HEK293 (cell line): Measurements from ENCODE around the gene GPX8.

Source experiments
- CTCF ChIA-PET: fragments of 350-600 bp; formaldehyde crosslinking; extraction: SDS; loops from one replicate; lab custom pipeline; 2021; ENCODE audit warnings: antibody characterized with exemption; lab: Yijun Ruan, JAX
- POLR2A ChIA-PET: fragments of 300-600 bp; formaldehyde crosslinking; extraction: SDS; loops from one replicate; lab custom pipeline; 2020; ENCODE audit warnings: antibody characterized with exemption, inconsistent platforms; lab: Yijun Ruan, JAX
- H3K27ac ChIP-seq: fragments of 200-500 bp; sonication (Bioruptor generic); 2 replicates; pipeline ENCODE4 v1.5.1; 2014; ENCODE audit warnings: low read depth, low read length, control low read depth, inconsistent platforms; ENCODE audit errors: extremely low read depth
- H3K36me3 ChIP-seq, 2 experiments: fragments of 200-500 bp in 1 of 2; sonication (Bioruptor generic) in 1 of 2; 1 replicate in 1 of 2; 2 replicates in 1 of 2; pipeline ENCODE4 v1.5.1; 2014 to 2017; ENCODE audit warnings: inconsistent platforms in 2 of 2, low read length in 2 of 2; ENCODE audit not compliant: control insufficient read depth in 2 of 2, insufficient read depth in 1 of 2
- H3K4me1 ChIP-seq: fragments of 200-500 bp; sonication (Bioruptor generic); 2 replicates; pipeline ENCODE4 v1.5.1; 2014; ENCODE audit warnings: mild to moderate bottlenecking, low read length, inconsistent platforms; ENCODE audit not compliant: control insufficient read depth, insufficient read depth
- H3K4me3 ChIP-seq: 2 replicates; pipeline ENCODE4 v1.5.1; 2011; ENCODE audit warnings: low read depth, mild to moderate bottlenecking, control low read depth, low read length, moderate library complexity
- H3K9me3 ChIP-seq: fragments of 200-500 bp; sonication (Bioruptor generic); 2 replicates; pipeline ENCODE4 v1.5.1; 2014; ENCODE audit warnings: low read depth, low read length, inconsistent platforms; ENCODE audit not compliant: control insufficient read depth, insufficient read depth
- EGR2 ChIP-seq: fragments of 450-650 bp; formaldehyde crosslinking; IDR thresholded peaks from 2 replicates; pipeline ENCODE4 v1.5.1; 2016; ENCODE audit warnings: low read depth, missing biosample characterization, missing genetic modification characterization
- KLF1 ChIP-seq: fragments of 450-650 bp; formaldehyde crosslinking; IDR thresholded peaks from 2 replicates; pipeline ENCODE4 v1.5.1; 2016; ENCODE audit warnings: missing biosample characterization, missing genetic modification characterization
- KLF10 ChIP-seq: fragments of 450-650 bp; IDR thresholded peaks from 2 replicates; pipeline ENCODE4 v1.5.1; 2018; ENCODE audit warnings: missing biosample characterization, mild to moderate bottlenecking, missing genetic modification characterization
- MEIS1 ChIP-seq: sonication (generic); formaldehyde crosslinking; IDR thresholded peaks from 2 replicates; pipeline ENCODE4 v1.8.1; 2022; ENCODE audit warnings: missing genetic modification reagents, mild to moderate bottlenecking, borderline replicate concordance
- RBAK ChIP-seq: fragments of 450-650 bp; formaldehyde crosslinking; IDR thresholded peaks from 2 replicates; pipeline ENCODE4 v1.5.1; 2016; ENCODE audit warnings: missing biosample characterization, missing genetic modification characterization
- SALL2 ChIP-seq: fragments of 450-650 bp; formaldehyde crosslinking; IDR thresholded peaks from 2 replicates; pipeline ENCODE4 v1.5.0; 2017; ENCODE audit warnings: missing biosample characterization, mild to moderate bottlenecking, missing genetic modification characterization, borderline replicate concordance
- SCRT1 ChIP-seq: fragments of 450-650 bp; formaldehyde crosslinking; IDR thresholded peaks from 2 replicates; pipeline ENCODE4 v1.5.1; 2016; ENCODE audit warnings: missing biosample characterization, missing genetic modification characterization, borderline replicate concordance
- TRIM28 ChIP-seq: IDR thresholded peaks from 2 replicates; pipeline ENCODE4 v1.6.1; 2011; ENCODE audit warnings: low read length, control low read depth, borderline replicate concordance
- ZBTB7A ChIP-seq: fragments of 450-650 bp; formaldehyde crosslinking; IDR thresholded peaks from 2 replicates; pipeline ENCODE4 v1.5.1; 2016; ENCODE audit warnings: low read depth, missing biosample characterization, missing genetic modification characterization
- ZEB2 ChIP-seq: fragments of 450-650 bp; formaldehyde crosslinking; IDR thresholded peaks from 2 replicates; pipeline ENCODE4 v1.5.1; 2016; ENCODE audit warnings: missing biosample characterization, missing genetic modification characterization
- ZNF112 ChIP-seq: fragments of 450-650 bp; formaldehyde crosslinking; IDR thresholded peaks from 2 replicates; pipeline ENCODE4 v1.5.0; 2017; ENCODE audit warnings: missing biosample characterization, missing genetic modification characterization
- ZNF133 ChIP-seq: fragments of 450-650 bp; formaldehyde crosslinking; IDR thresholded peaks from 2 replicates; pipeline ENCODE4 v1.5.1; 2016; ENCODE audit warnings: missing biosample characterization, missing genetic modification characterization
- ZNF16 ChIP-seq: fragments of 450-650 bp; formaldehyde crosslinking; IDR thresholded peaks from 2 replicates; pipeline ENCODE4 v1.5.1; 2016; ENCODE audit warnings: low read depth, missing biosample characterization, missing genetic modification characterization
- ZNF169 ChIP-seq: fragments of 450-650 bp; formaldehyde crosslinking; IDR thresholded peaks from 2 replicates; pipeline ENCODE4 v1.5.1; 2016; ENCODE audit warnings: missing biosample characterization, missing genetic modification characterization
- ZNF19 ChIP-seq: fragments of 450-650 bp; formaldehyde crosslinking; IDR thresholded peaks from 2 replicates; pipeline ENCODE4; 2016; ENCODE audit warnings: missing biosample characterization, missing genetic modification characterization, low read depth
- ZNF202 ChIP-seq: fragments of 450-650 bp; formaldehyde crosslinking; IDR thresholded peaks from 2 replicates; pipeline ENCODE4 v1.5.1; 2016; ENCODE audit warnings: missing biosample characterization, missing genetic modification characterization, borderline replicate concordance
- ZNF23 ChIP-seq: fragments of 450-650 bp; formaldehyde crosslinking; IDR thresholded peaks from 2 replicates; pipeline ENCODE4 v1.5.1; 2016; ENCODE audit warnings: missing biosample characterization, missing genetic modification characterization, borderline replicate concordance
- ZNF24 ChIP-seq: fragments of 450-650 bp; formaldehyde crosslinking; IDR thresholded peaks from 2 replicates; pipeline ENCODE4 v1.5.1; 2016; ENCODE audit warnings: missing biosample characterization, missing genetic modification characterization
- ZNF274 ChIP-seq, 2 experiments: fragments of 200-500 bp in 1 of 2; fragments of 450-650 bp in 1 of 2; sonication (Bioruptor generic) in 1 of 2; formaldehyde crosslinking in 1 of 2; IDR thresholded peaks; 2 replicates each; pipeline versions ENCODE4 v1.5.1 to v1.6.1; 2014 to 2016; ENCODE audit warnings: borderline replicate concordance in 1 of 2, inconsistent platforms in 1 of 2, low read length in 1 of 2, missing biosample characterization in 1 of 2, missing genetic modification characterization in 1 of 2
- ZNF292 ChIP-seq: fragments of 450-650 bp; formaldehyde crosslinking; IDR thresholded peaks from 2 replicates; pipeline ENCODE4 v1.5.1; 2016; ENCODE audit warnings: low read depth, missing biosample characterization, missing genetic modification characterization, borderline replicate concordance
- ZNF302 ChIP-seq: fragments of 450-650 bp; formaldehyde crosslinking; IDR thresholded peaks from 2 replicates; pipeline ENCODE4 v1.5.1; 2016; ENCODE audit warnings: missing biosample characterization, missing genetic modification characterization, low read depth
- ZNF37A ChIP-seq: fragments of 450-650 bp; IDR thresholded peaks from 2 replicates; pipeline ENCODE4 v1.5.1; 2018; ENCODE audit warnings: missing biosample characterization, missing genetic modification characterization
- ZNF394 ChIP-seq: fragments of 450-650 bp; formaldehyde crosslinking; IDR thresholded peaks from 2 replicates; pipeline ENCODE4 v1.5.1; 2016; ENCODE audit warnings: missing biosample characterization, missing genetic modification characterization, mild to moderate bottlenecking, moderate library complexity, borderline replicate concordance
- ZNF555 ChIP-seq: fragments of 450-650 bp; formaldehyde crosslinking; conservative IDR thresholded peaks from 2 replicates; pipeline ENCODE4 v1.5.1; 2017; ENCODE audit warnings: missing biosample characterization, mild to moderate bottlenecking, missing genetic modification characterization, inconsistent platforms
- ZNF624 ChIP-seq: fragments of 450-650 bp; formaldehyde crosslinking; IDR thresholded peaks from 2 replicates; pipeline ENCODE4 v1.5.1; 2017; ENCODE audit warnings: missing biosample characterization, missing genetic modification characterization
- ZNF654 ChIP-seq: fragments of 450-650 bp; formaldehyde crosslinking; IDR thresholded peaks from 2 replicates; pipeline ENCODE4 v1.5.1; 2016; ENCODE audit warnings: low read depth, missing biosample characterization, missing genetic modification characterization
- ZNF658 ChIP-seq: fragments of 450-650 bp; formaldehyde crosslinking; IDR thresholded peaks from 2 replicates; pipeline ENCODE4; 2016; ENCODE audit warnings: missing biosample characterization, missing genetic modification characterization
- ZSCAN30 ChIP-seq: fragments of 450-650 bp; IDR thresholded peaks from 2 replicates; pipeline ENCODE4 v1.5.1; 2018; ENCODE audit warnings: missing biosample characterization, mild to moderate bottlenecking, missing genetic modification characterization, moderate library complexity
- TF ChIP-seq, protein P1 (sequence below): fragments of 450-650 bp; formaldehyde crosslinking; IDR thresholded peaks from 2 replicates; pipeline ENCODE4 v1.5.1; 2016; ENCODE audit warnings: missing biosample characterization, missing genetic modification characterization, low read depth
- TF ChIP-seq, protein P2 (sequence below): fragments of 450-650 bp; formaldehyde crosslinking; conservative IDR thresholded peaks from 2 replicates; pipeline ENCODE4 v1.5.1; 2016; ENCODE audit warnings: low read depth, missing biosample characterization, missing genetic modification characterization
- TF ChIP-seq, protein P3 (sequence below): fragments of 450-650 bp; formaldehyde crosslinking; IDR thresholded peaks from 2 replicates; pipeline ENCODE4 v1.5.1; 2016; ENCODE audit warnings: missing biosample characterization, missing genetic modification characterization

Gene GPX8

DNA sequence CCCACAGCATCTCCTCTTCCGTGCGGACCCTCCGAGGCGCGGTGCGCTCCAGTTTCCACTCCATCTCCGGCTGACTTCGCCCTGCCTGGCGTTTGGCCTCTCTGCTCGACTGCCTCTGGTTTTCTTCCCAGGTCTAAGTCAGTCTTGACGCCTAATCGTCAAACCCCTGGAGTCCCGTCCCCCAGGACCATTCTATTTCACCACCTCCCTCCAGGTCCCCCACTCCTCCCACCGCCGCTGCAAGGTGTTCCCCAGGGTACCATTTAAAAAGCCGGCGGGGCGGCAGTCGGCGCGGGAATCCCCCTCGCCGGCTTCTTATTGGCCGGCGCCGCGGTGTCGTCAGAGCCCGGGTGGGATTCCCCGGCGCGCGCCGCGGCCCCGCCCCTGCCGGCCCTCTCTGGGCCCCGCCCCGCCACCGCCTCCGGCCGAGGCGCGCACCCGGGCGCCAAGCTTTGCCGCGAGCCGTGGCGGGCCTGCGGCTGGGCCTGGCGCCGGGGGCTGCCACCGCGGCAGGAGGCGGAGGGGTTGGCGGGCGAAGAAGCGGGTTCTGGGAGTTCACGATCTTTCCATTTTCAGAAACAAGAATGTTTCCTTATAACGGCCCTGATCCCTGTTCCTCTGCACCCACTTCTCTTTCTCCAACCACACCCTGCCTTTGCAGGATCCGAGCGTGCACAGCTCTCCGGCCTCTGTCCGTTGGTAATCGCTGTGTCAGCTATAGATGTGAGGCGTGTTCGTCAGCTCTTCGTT, 13.1 kb downstream of the GPX8 start, which contains the start of gene CDC20B:
TSS of gene CDC20B (minus strand) at position 241 of the 750 bp plus-strand sequence. CDS start at position 64, 177 bp downstream.
- peak within 1 kb of the TSS; percentile 38; the same call in 1 of the 2 replicates for H3K27ac ChIP-seq
- H3K36me3 ChIP-seq, result no peaks in the 10 kb centered on the region
- H3K9me3 ChIP-seq, result no peaks in the 10 kb centered on the region
- H3K4me1 ChIP-seq, result no peaks in the 10 kb centered on the region; the same call in 1 of the 2 replicates
- ChIA-PET CTCF (interaction anchor here (0.6 to 3.0 kb wide), 6 partner anchors 13 to 764 kb away, joined by 3 to 10 read pairs (median 4); partner anchors contain the start of genes DHX29, GPX8 and MTREX), POLR2A (interaction anchor here (1.0 to 1.4 kb wide), 2 partner anchors 54 to 135 kb away, joined by 4 to 6 read pairs; partner anchors contain the start of genes DHX29, MCIDAS and MTREX)
- H3K4me3 ChIP-seq, result peak within 1 kb of the TSS; percentile 49
- TF ChIP-seq ZNF654 (tag by site-specific recombination), result no peak
- no peak for TF ChIP-seq TRIM28
- no peak for TF ChIP-seq ZNF133 (tag by site-specific recombination)
- no peak for TF ChIP-seq ZNF202
- TF ChIP-seq ZNF394 (tag by site-specific recombination), result no peak
- no peak for TF ChIP-seq ZNF16 (tag by site-specific recombination)
- no peak for TF ChIP-seq ZNF624 (tag by site-specific recombination)
- TF ChIP-seq ZSCAN30 (tag by site-specific recombination), result peak; percentile 69; the same call in 1 of the 2 replicates
- no peak for TF ChIP-seq RBAK (tag by site-specific recombination)
- no peak for TF ChIP-seq EGR2 (tag by site-specific recombination)
- no peak for TF ChIP-seq MEIS1
- no peak for TF ChIP-seq ZNF292 (tag by site-specific recombination)
- no peak for TF ChIP-seq SCRT1 (tag by site-specific recombination)
- TF ChIP-seq KLF1 (tag by site-specific recombination), result no peak
- TF ChIP-seq ZNF23 (tag by site-specific recombination), result no peak
- no peak for TF ChIP-seq ZNF37A (tag by site-specific recombination)
- no peak for TF ChIP-seq ZNF302 (tag by site-specific recombination)
- TF ChIP-seq KLF10 (tag by site-specific recombination), result peak; percentile 92
- TF ChIP-seq ZNF274 (IDR thresholded peaks at IDR 0.05; ENCODE audit: low read length), result no peak
- TF ChIP-seq ZNF274 (tag by site-specific recombination; IDR thresholded peaks at IDR 0.05; ENCODE audit: borderline replicate concordance), result no peak
- TF ChIP-seq ZNF112 (tag by site-specific recombination), result no peak
- no peak for TF ChIP-seq ZNF658 (tag by site-specific recombination)
- peak; percentile 88 for TF ChIP-seq ZEB2
- TF ChIP-seq ZNF24 (tag by site-specific recombination), result no peak
- TF ChIP-seq ZBTB7A (tag by site-specific recombination), result no peak
- no peak for TF ChIP-seq ZNF555 (tag by site-specific recombination)
- TF ChIP-seq ZNF169 (tag by site-specific recombination), result no peak
- TF ChIP-seq ZNF19, result no peak
- no peak for TF ChIP-seq SALL2 (tag by site-specific recombination)
- TF ChIP-seq, protein P1, sequence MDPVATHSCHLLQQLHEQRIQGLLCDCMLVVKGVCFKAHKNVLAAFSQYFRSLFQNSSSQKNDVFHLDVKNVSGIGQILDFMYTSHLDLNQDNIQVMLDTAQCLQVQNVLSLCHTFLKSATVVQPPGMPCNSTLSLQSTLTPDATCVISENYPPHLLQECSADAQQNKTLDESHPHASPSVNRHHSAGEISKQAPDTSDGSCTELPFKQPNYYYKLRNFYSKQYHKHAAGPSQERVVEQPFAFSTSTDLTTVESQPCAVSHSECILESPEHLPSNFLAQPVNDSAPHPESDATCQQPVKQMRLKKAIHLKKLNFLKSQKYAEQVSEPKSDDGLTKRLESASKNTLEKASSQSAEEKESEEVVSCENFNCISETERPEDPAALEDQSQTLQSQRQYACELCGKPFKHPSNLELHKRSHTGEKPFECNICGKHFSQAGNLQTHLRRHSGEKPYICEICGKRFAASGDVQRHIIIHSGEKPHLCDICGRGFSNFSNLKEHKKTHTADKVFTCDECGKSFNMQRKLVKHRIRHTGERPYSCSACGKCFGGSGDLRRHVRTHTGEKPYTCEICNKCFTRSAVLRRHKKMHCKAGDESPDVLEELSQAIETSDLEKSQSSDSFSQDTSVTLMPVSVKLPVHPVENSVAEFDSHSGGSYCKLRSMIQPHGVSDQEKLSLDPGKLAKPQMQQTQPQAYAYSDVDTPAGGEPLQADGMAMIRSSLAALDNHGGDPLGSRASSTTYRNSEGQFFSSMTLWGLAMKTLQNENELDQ (tag by site-specific recombination), result no peak
- TF ChIP-seq, protein P2, sequence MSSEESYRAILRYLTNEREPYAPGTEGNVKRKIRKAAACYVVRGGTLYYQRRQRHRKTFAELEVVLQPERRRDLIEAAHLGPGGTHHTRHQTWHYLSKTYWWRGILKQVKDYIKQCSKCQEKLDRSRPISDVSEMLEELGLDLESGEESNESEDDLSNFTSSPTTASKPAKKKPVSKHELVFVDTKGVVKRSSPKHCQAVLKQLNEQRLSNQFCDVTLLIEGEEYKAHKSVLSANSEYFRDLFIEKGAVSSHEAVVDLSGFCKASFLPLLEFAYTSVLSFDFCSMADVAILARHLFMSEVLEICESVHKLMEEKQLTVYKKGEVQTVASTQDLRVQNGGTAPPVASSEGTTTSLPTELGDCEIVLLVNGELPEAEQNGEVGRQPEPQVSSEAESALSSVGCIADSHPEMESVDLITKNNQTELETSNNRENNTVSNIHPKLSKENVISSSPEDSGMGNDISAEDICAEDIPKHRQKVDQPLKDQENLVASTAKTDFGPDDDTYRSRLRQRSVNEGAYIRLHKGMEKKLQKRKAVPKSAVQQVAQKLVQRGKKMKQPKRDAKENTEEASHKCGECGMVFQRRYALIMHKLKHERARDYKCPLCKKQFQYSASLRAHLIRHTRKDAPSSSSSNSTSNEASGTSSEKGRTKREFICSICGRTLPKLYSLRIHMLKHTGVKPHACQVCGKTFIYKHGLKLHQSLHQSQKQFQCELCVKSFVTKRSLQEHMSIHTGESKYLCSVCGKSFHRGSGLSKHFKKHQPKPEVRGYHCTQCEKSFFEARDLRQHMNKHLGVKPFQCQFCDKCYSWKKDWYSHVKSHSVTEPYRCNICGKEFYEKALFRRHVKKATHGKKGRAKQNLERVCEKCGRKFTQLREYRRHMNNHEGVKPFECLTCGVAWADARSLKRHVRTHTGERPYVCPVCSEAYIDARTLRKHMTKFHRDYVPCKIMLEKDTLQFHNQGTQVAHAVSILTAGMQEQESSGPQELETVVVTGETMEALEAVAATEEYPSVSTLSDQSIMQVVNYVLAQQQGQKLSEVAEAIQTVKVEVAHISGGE, result peak; percentile 23; the same call in 1 of the 2 replicates
- TF ChIP-seq, protein P3, sequence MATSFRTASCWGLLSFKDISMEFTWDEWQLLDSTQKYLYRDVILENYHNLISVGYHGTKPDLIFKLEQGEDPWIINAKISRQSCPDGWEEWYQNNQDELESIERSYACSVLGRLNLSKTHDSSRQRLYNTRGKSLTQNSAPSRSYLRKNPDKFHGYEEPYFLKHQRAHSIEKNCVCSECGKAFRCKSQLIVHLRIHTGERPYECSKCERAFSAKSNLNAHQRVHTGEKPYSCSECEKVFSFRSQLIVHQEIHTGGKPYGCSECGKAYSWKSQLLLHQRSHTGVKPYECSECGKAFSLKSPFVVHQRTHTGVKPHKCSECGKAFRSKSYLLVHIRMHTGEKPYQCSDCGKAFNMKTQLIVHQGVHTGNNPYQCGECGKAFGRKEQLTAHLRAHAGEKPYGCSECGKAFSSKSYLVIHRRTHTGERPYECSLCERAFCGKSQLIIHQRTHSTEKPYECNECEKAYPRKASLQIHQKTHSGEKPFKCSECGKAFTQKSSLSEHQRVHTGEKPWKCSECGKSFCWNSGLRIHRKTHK, result no peak
